ENCODE results near the gene CYP39A1. TPM values are rescaled to one million over a fixed set of nuclear protein-coding genes. Genes with fewer than 3 reads are reported as not detected.

Gene CYP39A1
- total and polyA plus RNA-seq, 2 donors (not counting 1 experiment from before 2014, with no cell fraction given): 0.49 to 3.8 TPM

DNA sequence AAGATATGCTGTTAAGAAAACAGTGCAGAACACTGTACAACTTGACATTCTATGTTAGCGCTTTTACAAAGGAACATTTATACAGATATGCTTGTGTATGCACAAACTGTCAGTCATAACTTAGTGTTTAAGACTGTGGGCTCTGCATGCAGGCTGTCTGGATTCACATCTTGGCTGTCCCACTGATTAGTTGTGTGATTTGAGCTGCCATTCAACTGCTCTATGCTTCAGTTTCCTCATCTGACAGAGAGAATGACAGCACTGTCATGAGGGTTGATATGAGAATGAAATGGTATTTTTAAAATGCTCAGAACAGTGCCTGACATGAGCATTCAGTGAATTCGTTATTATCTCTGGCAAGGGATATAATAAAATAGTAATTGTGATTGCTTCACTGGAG lies 8.9 kb upstream of the CYP39A1 start:
- Histone ChIP-seq H3K4me3 (replicated peaks in 1 of 4; ENCODE audit: control extremely low read depth in 1 of 4, insufficient read depth in 1 of 4, low read depth in 3 of 4, low read length in 4 of 4) (no peak overlapping the region), H3K27me3 (ENCODE audit: control insufficient read depth, insufficient read depth, low read length) (no peaks in the 10 kb centered on the region), H3K27ac (ENCODE audit: insufficient read depth, low read length) (no peak overlapping the region), H3K4me1 (ENCODE audit: control insufficient read depth, extremely low read depth, insufficient read depth, low read length) (no peaks in the 10 kb centered on the region), H3K4me2 (ENCODE audit: extremely low read depth, insufficient read depth, low read length) (no peak overlapping the region), H2AFZ (ENCODE audit: low read length) (no peak overlapping the region), H4K20me1 (ENCODE audit: control insufficient read depth, extremely low read depth, insufficient read depth, low read length) (no peaks in the 10 kb centered on the region), H3K79me2 (ENCODE audit: control insufficient read depth, insufficient read depth, low read length) (no peaks in the 10 kb centered on the region), H3K9ac (ENCODE audit: insufficient read depth, low read length) (no peak overlapping the region), H3K9me3 (ENCODE audit: control insufficient read depth, insufficient read depth, low read depth, low read length) (no peaks in the 10 kb centered on the region), H3K36me3 (ENCODE audit: control insufficient read depth, insufficient read depth, low read length) (no peaks in the 10 kb centered on the region)
- no peak for TF ChIP-seq EZH2 (IDR thresholded peaks at IDR 0.05; ENCODE audit: low read length, missing control alignments)
- TF ChIP-seq, protein P1, sequence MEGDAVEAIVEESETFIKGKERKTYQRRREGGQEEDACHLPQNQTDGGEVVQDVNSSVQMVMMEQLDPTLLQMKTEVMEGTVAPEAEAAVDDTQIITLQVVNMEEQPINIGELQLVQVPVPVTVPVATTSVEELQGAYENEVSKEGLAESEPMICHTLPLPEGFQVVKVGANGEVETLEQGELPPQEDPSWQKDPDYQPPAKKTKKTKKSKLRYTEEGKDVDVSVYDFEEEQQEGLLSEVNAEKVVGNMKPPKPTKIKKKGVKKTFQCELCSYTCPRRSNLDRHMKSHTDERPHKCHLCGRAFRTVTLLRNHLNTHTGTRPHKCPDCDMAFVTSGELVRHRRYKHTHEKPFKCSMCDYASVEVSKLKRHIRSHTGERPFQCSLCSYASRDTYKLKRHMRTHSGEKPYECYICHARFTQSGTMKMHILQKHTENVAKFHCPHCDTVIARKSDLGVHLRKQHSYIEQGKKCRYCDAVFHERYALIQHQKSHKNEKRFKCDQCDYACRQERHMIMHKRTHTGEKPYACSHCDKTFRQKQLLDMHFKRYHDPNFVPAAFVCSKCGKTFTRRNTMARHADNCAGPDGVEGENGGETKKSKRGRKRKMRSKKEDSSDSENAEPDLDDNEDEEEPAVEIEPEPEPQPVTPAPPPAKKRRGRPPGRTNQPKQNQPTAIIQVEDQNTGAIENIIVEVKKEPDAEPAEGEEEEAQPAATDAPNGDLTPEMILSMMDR (conservative IDR thresholded peaks at IDR 0.05 in 1 of 2, IDR thresholded peaks at IDR 0.05 in 1 of 2; ENCODE audit: low read depth in 1 of 2, low read length in 2 of 2): no peak
- no peak for DNase-seq (ENCODE audit: low read depth in 2 of 2)

DNA sequence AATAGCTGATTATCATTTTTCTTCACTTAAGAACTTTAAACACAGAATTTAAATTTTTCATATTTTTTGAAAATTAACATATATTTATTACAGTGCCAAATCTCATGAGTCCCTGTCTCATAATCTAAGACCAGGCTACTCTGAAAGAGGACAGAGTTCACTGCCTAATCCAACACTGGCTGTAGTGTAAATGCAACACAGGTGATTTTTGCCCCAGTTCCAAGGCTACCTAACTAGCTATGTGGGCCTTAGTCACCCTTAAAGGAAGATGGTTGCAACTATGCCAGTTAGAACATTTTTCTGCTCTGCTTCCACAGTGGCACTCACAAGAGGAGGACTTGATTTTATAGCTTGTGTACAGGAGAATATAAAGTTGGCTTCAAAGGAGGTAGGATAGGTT lies 5.0 kb upstream of the CYP39A1 start:
- no peak overlapping the region for H3K27ac ChIP-seq (ENCODE audit: insufficient read depth, low read length)
- no peaks in the 10 kb centered on the region for H3K79me2 ChIP-seq (ENCODE audit: control insufficient read depth, insufficient read depth, low read length)
- H3K4me3 ChIP-seq (replicated peaks in 1 of 4; ENCODE audit: control extremely low read depth in 1 of 4, insufficient read depth in 1 of 4, low read depth in 3 of 4, low read length in 4 of 4): no peak overlapping the region
- no peaks in the 10 kb centered on the region for H3K9me3 ChIP-seq (ENCODE audit: control insufficient read depth, insufficient read depth, low read depth, low read length)
- no peak overlapping the region for H3K9ac ChIP-seq (ENCODE audit: insufficient read depth, low read length)
- H3K4me2 ChIP-seq (ENCODE audit: extremely low read depth, insufficient read depth, low read length): no peak overlapping the region
- no peak for DNase-seq (ENCODE audit: low read depth in 2 of 2)
- H3K27me3 ChIP-seq (ENCODE audit: control insufficient read depth, insufficient read depth, low read length): no peaks in the 10 kb centered on the region
- TF ChIP-seq, protein P1 (conservative IDR thresholded peaks at IDR 0.05 in 1 of 2, IDR thresholded peaks at IDR 0.05 in 1 of 2; ENCODE audit: low read depth in 1 of 2, low read length in 2 of 2): no peak
- TF ChIP-seq EZH2 (IDR thresholded peaks at IDR 0.05; ENCODE audit: low read length, missing control alignments): no peak
- no peaks in the 10 kb centered on the region for H3K36me3 ChIP-seq (ENCODE audit: control insufficient read depth, insufficient read depth, low read length)
- H4K20me1 ChIP-seq (ENCODE audit: control insufficient read depth, extremely low read depth, insufficient read depth, low read length): no peaks in the 10 kb centered on the region
- H3K4me1 ChIP-seq (ENCODE audit: control insufficient read depth, extremely low read depth, insufficient read depth, low read length): no peaks in the 10 kb centered on the region
- H2AFZ ChIP-seq (ENCODE audit: low read length): no peak overlapping the region

DNA sequence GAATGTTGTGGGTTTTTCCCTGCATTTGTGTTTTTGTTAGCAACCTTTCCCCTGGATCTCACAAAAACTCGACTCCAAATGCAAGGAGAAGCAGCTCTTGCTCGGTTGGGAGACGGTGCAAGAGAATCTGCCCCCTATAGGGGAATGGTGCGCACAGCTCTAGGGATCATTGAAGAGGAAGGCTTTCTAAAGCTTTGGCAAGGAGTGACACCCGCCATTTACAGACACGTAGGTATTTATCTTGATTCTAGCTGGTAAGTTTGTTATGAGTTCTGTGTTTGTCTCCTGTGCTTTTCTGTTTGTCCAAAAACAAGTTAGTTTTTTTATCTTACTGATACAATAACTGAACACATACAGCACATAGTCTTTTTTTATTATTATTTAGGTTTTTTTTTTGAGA lies 3.2 kb upstream of the CYP39A1 start:
- TF ChIP-seq EZH2 (IDR thresholded peaks at IDR 0.05; ENCODE audit: low read length, missing control alignments): no peak
- TF ChIP-seq, protein P1 (conservative IDR thresholded peaks at IDR 0.05 in 1 of 2, IDR thresholded peaks at IDR 0.05 in 1 of 2; ENCODE audit: low read depth in 1 of 2, low read length in 2 of 2): peak; percentile 6 to 37
- Histone ChIP-seq H3K27me3 (ENCODE audit: control insufficient read depth, insufficient read depth, low read length) (no peaks in the 10 kb centered on the region), H3K9ac (ENCODE audit: insufficient read depth, low read length) (no peak overlapping the region), H3K4me1 (ENCODE audit: control insufficient read depth, extremely low read depth, insufficient read depth, low read length) (no peaks in the 10 kb centered on the region), H3K9me3 (ENCODE audit: control insufficient read depth, insufficient read depth, low read depth, low read length) (no peaks in the 10 kb centered on the region), H2AFZ (ENCODE audit: low read length) (no peak overlapping the region), H3K27ac (ENCODE audit: insufficient read depth, low read length) (no peak overlapping the region), H3K4me2 (ENCODE audit: extremely low read depth, insufficient read depth, low read length) (no peak overlapping the region), H3K79me2 (ENCODE audit: control insufficient read depth, insufficient read depth, low read length) (no peaks in the 10 kb centered on the region), H3K4me3 (replicated peaks in 1 of 4; ENCODE audit: control extremely low read depth in 1 of 4, insufficient read depth in 1 of 4, low read depth in 3 of 4, low read length in 4 of 4) (no peak overlapping the region), H3K36me3 (ENCODE audit: control insufficient read depth, insufficient read depth, low read length) (no peaks in the 10 kb centered on the region), H4K20me1 (ENCODE audit: control insufficient read depth, extremely low read depth, insufficient read depth, low read length) (no peaks in the 10 kb centered on the region)
- DNase-seq (ENCODE audit: low read depth in 2 of 2): no peak

Measured in fibroblast of lung (primary cell).